Pancreas (tissue), 10 donors: ENCODE results near the gene MAPKBP1. TPM values are rescaled to one million over a fixed set of nuclear protein-coding genes. Genes with fewer than 3 reads are reported as not detected.
A peak's percentile ranks its signal among the peaks of the same experiment; 100 is the strongest.

ENCODE experiments used
- ATAC-seq, 4 donors: fragments of 200-7000 bp; cut with Tn5 transposase; one replicate each; pipeline versions ENCODE4 v1.8.0 to v1.9.1; 2020; ENCODE audit warnings: mild to moderate bottlenecking in 4 of 4, moderate library complexity in 4 of 4
- DNase-seq, 6 donors: peaks; one replicate each; pipeline ENCODE4 v3.0.0-alpha.2; 2020
- FAIRE-seq: peaks from 2 replicates; lab custom pipeline; 2012; peaks lifted over from hg19 to GRCh38; lab: Jason Lieb, UNC
- H3K27ac ChIP-seq, 4 donors: fragments of 200-600 bp; sonication (generic); 1 replicate in 3 of 4; 2 replicates in 1 of 4; pipeline versions ENCODE4 v1.5.0 to v1.8.0; 2020
- H3K27me3 ChIP-seq, 4 donors: fragments of 200-600 bp; one replicate each; pipeline ENCODE4 v1.8.0; 2021
- H3K36me3 ChIP-seq, 3 donors: fragments of 200-600 bp; sonication (generic) in 1 of 3; one replicate each; pipeline versions ENCODE4 v1.5.0 to v1.8.0; 2020 to 2021
- H3K4me1 ChIP-seq, 3 donors: fragments of 200-600 bp; one replicate each; pipeline ENCODE4 v1.8.0; 2021
- H3K4me3 ChIP-seq, 4 donors: fragments of 200-600 bp; sonication (generic) in 2 of 4; one replicate each; pipeline versions ENCODE4 v1.5.0 to v1.8.0; 2020 to 2021
- H3K9me3 ChIP-seq, 4 donors: fragments of 200-600 bp; one replicate each; pipeline ENCODE4 v1.8.0; 2021
- WGBS, 2 donors: extraction: QIAGEN DNeasy Blood & Tissue Kit; methylation state at CpG; one replicate each; pipeline ENCODE4 v1.1.7; 2013; 5-methylcytosine and 5-hydroxymethylcytosine counted together
- intact Hi-C, 3 donors: fragments of 100-400 bp; cut with DNase I; formaldehyde crosslinking; loops; one replicate each; pipeline versions ENCODE4 v1.11.1 to v1.14.2; 2022
- polyA plus RNA-seq, 2 donors: library from polyadenylated mRNA; stranded (reverse); fragments of 200-250 nt; gene quantifications; one replicate each; pipeline ENCODE4 v1.2.3, GENCODE V29; 2013
- total RNA-seq, 6 donors: library from RNA; stranded (reverse); fragmentation: NEBNext Ultra II Directional in 4 of 6; extraction: Animal tissue kit (Norgen Biotek cat#: 25700) in 4 of 6; gene quantifications; one replicate each; pipeline versions ENCODE4 v1.2.1 to v1.2.4, GENCODE V29; 2021 to 2023
- TF ChIP-seq, protein P1 (sequence below), 4 donors: fragments of 200-600 bp; sonication (generic) in 3 of 4; IDR thresholded peaks; one replicate each; pipeline versions ENCODE4 v1.5.0 to v1.8.0; 2021; ENCODE audit warnings: antibody characterized with exemption in 4 of 4
- donor health status: healthy with polysubstance abuse.
- donor health status: DM: no; HTN: no; CAD: no; lungs with moderate emphysema.
- donor health status: DM: no; HTN: no; CAD: no.
- donor health status: control.
- donor health status: control.
- donor health status: Bipolar disorder and iron deficiency.
- donor health status: DM: yes; HTN: yes; CAD: no.
- donor health status: DM: no; HTN: no; CAD: no.
- donor health status: DM: no; HTN: no; CAD: no.
- donor health status: DM: yes; HTN: yes; CAD: no.

The MAPKBP1 gene
- total and polyA plus RNA-seq, 8 donors = 5.3 to 19.2 (median 8.9) TPM

- Histone ChIP-seq H3K4me1 (no peaks in the 10 kb centered on the region), H3K4me3 (no peak overlapping the region), H3K36me3 (no peaks in the 10 kb centered on the region), H3K9me3 (no peaks in the 10 kb centered on the region), H3K27ac (no peak overlapping the region), H3K27me3 (no peaks in the 10 kb centered on the region)
- intact Hi-C loops = no loop called here
- TF ChIP-seq, protein P1, sequence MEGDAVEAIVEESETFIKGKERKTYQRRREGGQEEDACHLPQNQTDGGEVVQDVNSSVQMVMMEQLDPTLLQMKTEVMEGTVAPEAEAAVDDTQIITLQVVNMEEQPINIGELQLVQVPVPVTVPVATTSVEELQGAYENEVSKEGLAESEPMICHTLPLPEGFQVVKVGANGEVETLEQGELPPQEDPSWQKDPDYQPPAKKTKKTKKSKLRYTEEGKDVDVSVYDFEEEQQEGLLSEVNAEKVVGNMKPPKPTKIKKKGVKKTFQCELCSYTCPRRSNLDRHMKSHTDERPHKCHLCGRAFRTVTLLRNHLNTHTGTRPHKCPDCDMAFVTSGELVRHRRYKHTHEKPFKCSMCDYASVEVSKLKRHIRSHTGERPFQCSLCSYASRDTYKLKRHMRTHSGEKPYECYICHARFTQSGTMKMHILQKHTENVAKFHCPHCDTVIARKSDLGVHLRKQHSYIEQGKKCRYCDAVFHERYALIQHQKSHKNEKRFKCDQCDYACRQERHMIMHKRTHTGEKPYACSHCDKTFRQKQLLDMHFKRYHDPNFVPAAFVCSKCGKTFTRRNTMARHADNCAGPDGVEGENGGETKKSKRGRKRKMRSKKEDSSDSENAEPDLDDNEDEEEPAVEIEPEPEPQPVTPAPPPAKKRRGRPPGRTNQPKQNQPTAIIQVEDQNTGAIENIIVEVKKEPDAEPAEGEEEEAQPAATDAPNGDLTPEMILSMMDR (IDR thresholded peaks at IDR 0.05) = no peak
- ATAC-seq = peak in 1 of 4 donors; percentile 10
- no peak for FAIRE-seq
- no peak for DNase-seq
- 82 to 83% methylated on average over 9 of the region's 9 CpGs for WGBS, 2 donors
Measured at GRCh38 chr15:41870689-41871081, 96.4 kb downstream of the MAPKBP1 start.

GRCh38 chr15:41871175-41871905 lies 97.1 kb downstream of the MAPKBP1 start:
- no peaks in the 10 kb centered on the region for H3K27me3 ChIP-seq
- no peak overlapping the region for H3K4me3 ChIP-seq
- WGBS, 2 donors = 91 to 97% methylated on average over 14 to 19 of the region's 19 CpGs
- no peaks in the 10 kb centered on the region for H3K9me3 ChIP-seq
- ATAC-seq (no peak), DNase-seq (peak in 1 of 6 donors; percentile 53), FAIRE-seq (no peak)
- intact Hi-C loops = no loop called here
- no peaks in the 10 kb centered on the region for H3K36me3 ChIP-seq
- H3K4me1 ChIP-seq = no peaks in the 10 kb centered on the region
- TF ChIP-seq, protein P1 (IDR thresholded peaks at IDR 0.05) = no peak
- H3K27ac ChIP-seq = no peak overlapping the region

- Histone ChIP-seq H3K27ac (no peak overlapping the region), H3K9me3 (no peaks in the 10 kb centered on the region), H3K36me3 (no peaks in the 10 kb centered on the region), H3K4me1 (no peaks in the 10 kb centered on the region), H3K4me3 (no peak overlapping the region), H3K27me3 (no peaks in the 10 kb centered on the region)
- 94 to 95% methylated on average over 9 of the region's 9 CpGs for WGBS, 2 donors
- intact Hi-C loops = no loop called here
- no peak for ATAC-seq
- TF ChIP-seq, protein P1 (IDR thresholded peaks at IDR 0.05) = no peak
- DNase-seq = no peak
- no peak for FAIRE-seq
Measured at GRCh38 chr15:41872166-41872747, 98.0 kb downstream of the MAPKBP1 start.

GRCh38 chr15:41873711-41874110 lies 99.4 kb downstream of the MAPKBP1 start:
- Histone ChIP-seq H3K27ac (no peak overlapping the region), H3K4me3 (no peak overlapping the region), H3K27me3 (no peaks in the 10 kb centered on the region), H3K36me3 (no peaks in the 10 kb centered on the region), H3K9me3 (no peaks in the 10 kb centered on the region), H3K4me1 (no peaks in the 10 kb centered on the region)
- ATAC-seq (no peak), DNase-seq (peak in 1 of 6 donors; percentile 57), FAIRE-seq (no peak)
- 76 to 80% methylated on average over 8 of the region's 8 CpGs for WGBS, 2 donors
- intact Hi-C loops = no loop called here
- TF ChIP-seq, protein P1 (IDR thresholded peaks at IDR 0.05) = no peak

DNA sequence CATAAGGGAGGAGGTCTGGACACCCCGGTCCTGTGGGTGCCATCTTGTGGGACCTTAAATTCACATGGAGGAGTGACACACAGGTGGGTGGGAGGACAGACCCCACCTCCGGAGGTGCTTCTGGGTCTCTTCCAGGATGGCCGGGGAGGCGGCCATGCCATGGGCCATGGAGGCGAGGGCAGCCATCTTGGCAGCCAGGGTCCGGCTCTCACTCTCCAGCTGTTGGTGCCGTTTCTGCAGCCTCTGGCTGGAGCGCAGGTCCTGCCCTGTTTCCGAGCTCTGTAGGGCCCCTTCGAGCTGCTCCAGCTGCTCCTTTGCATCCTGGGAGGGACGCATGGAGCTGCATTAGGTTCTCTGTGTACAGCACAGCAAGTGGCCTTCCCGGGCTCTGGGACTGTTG lies 100.5 kb downstream of the MAPKBP1 start:
- DNase-seq = no peak
- WGBS, 2 donors = 92 to 95% methylated on average over 12 of the region's 12 CpGs
- H3K27me3 ChIP-seq = no peaks in the 10 kb centered on the region

More for the DNA sequence above, 100.5 kb downstream of the MAPKBP1 start:
- TF ChIP-seq, protein P1 (IDR thresholded peaks at IDR 0.05) = no peak
- Histone ChIP-seq H3K9me3 (no peaks in the 10 kb centered on the region), H3K36me3 (no peaks in the 10 kb centered on the region), H3K27ac (no peak overlapping the region), H3K4me3 (no peak overlapping the region), H3K4me1 (no peaks in the 10 kb centered on the region)
- no peak for FAIRE-seq
- intact Hi-C loops = no loop called here
- ATAC-seq = no peak
